Fibroblast of skin of scalp (primary cell): Measurements from ENCODE around the gene ZBED5.
A peak's percentile ranks its signal among the peaks of the same experiment; 100 is the strongest.
"Not testable (repeated sequence)": the region's sequence is repeated elsewhere in the genome, so short reads cannot be mapped to it uniquely, and the experiment has no call there.

Source experiments
- DNase-seq: peaks from one replicate; pipeline ENCODE4 v3.0.0-alpha.2; 2013

Gene ZBED5

GRCh38 chr11:10836884-10837283 lies 21.0 kb downstream of the ZBED5 start:
- DNase-seq: not testable (repeated sequence)

DNA sequence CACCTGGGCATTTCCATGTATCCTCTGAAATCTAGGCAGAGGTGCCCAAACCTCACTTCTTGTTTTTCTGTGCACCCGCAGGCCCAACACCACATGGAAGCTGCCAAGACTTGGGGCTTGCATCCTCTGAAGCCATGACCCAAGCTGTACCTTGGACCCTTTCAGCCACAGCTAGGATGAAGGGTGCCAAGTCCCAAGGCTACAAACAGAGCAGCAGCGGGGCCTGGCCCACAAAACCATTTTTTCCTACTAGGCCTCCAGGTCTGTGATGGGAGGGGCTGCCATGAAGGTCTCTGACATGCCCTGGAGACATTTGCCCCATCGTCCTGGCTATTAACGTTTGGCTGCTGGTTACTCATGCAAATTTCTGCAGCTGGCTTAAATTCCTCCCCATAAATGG lies 28.7 kb downstream of the ZBED5 start:
- no peak for DNase-seq

- DNase-seq: no peak
Observed at GRCh38 chr11:10828402-10828801, 29.5 kb downstream of the ZBED5 start.

DNA sequence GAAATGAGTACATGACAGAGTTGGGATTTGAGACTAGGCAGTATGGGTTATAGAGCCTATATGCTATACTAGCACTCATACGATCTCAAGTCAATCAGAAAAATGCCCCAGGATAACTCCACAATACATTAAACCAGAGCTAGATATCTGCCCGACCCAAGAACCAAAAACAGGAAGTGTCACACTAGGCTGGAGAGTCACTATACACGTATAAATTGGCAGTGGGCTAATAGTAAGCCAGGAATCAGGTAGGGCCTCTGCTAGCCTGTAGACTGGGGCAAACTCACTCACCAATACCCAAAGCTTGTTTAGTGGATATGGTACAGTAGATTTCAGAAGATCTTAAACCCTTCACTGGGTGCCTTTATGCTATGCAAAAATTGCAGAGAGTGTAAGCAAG lies 33.0 kb downstream of the ZBED5 start:
- no peak for DNase-seq

DNA sequence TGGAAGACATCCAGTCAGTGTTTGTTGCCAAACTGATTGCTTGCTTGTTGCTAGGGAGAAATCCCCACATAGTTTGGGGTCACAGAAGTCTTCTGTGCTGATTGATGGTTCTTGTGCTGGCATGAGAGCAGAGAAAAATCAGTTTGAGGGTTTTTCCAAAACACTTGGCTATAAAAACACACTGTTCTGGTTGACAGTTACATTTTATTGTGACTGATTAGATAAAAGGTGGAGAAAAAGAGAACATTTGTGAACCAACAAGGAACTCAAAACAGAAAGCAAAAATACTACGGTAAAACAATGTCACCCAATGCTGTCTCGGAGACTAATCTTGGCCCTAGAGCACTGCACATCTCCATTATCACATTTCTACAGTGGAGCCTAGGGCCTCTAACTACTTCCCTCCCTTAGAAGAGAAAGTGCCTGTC lies 34.7 kb downstream of the ZBED5 start:
- no peak for DNase-seq

DNA sequence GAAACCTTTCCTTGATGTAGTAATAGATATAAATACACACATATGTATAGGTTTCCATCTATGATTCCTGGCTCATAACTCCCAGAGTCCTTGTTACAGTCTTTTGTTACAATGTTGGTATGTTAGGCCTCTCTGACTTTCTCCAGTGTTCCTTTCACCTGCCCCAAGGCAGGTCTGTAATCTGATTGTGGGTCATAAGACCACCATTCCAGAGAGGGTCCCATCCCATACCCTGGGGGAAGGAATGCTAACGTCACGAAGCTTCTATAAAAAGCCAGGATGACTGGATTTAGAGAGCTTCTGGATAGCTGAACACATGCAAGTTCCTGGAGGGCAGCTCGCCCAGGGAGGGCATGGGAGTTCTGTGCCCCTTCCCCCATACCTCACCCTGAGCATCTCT lies 35.4 kb downstream of the ZBED5 start:
- not testable (repeated sequence) for DNase-seq

DNA sequence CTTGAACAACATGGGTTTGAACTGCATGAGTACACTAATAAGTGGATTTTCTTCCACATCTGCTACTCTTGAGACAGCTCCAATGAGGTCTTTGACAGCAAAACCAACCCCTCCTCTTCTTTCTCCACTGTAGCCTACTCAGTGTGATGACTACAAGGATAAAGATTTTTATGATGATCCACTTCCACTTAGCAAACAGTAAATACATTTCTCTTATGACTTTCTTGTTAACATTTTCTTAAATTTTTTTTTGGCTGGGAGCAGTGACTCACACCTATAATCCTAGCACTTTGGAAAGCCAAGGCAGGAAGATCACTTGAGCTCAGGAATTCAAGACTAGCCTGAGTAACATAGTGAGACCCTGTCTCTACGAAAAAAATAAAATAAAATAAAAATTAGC lies 39.3 kb downstream of the ZBED5 start:
- peak; percentile 87 for DNase-seq

DNA sequence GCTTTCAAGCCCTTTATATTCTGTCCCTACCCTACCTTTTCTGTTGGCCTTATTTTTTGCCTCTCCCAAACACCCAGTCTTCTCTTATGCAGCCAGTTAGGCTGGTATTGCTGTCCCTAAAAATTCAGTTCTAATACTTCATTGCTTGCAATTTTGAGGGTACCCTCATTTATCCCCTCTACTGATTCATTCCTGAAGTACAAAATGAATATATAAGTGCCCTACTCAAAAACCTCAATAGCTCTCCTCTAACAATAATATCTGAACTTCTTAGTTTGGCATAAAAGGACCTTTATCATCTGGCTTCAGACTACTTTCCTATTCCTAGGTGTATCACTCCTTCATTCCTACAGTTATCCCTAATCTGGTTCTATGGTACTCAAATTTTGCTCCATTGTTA lies 43.9 kb downstream of the ZBED5 start:
- DNase-seq: no peak

GRCh38 chr11:10809373-10810160 lies 48.3 kb downstream of the ZBED5 start:
- DNase-seq: peak; percentile 91

GRCh38 chr11:10808553-10809372 lies 49.1 kb downstream of the ZBED5 start, which contains the start of gene EIF4G2:
Gene EIF4G2, minus strand, starts transcription at chr11:10808926.
- peak; percentile 99 for DNase-seq

- no peak for DNase-seq
Observed at GRCh38 chr11:10808235-10808552, 49.7 kb downstream of the ZBED5 start.

DNA sequence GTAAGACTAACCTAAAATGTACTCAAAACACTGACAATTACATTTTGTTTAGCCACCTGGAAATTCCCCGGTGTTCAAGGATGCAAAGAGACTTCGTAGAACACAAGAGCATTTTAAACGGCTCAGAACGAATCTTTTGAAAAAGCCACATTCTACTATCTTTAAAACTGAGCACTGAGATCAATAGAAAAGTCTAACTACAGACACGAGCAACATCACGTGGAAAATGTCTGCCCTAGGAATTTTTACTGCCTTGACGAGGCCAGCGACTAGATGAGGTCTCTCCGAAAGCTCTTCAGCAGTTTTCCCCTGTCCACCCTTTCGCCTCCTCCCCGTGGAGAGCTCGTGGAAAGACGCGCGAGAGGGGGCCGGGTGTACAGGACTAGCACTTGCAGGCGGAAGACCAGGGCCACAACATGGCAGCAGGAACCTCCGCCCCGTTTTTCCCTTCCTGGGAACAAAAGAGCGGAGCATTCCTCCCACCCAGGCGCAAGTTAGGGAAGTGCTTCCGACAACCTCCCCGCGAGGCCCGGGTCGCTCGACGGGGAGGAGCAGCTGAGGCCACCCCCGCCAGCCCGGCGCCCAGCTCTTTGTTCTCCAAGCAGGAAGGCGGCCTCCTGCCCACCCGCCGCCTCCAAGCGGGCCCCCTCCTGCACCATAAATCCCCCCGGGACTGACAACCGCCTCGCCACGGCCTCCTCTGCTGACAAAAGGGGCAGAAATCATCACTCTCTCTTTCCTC lies 50.2 kb downstream of the ZBED5 start:
- DNase-seq: peak; percentile 49

GRCh38 chr11:10806206-10806605 lies 51.6 kb downstream of the ZBED5 start:
- DNase-seq: no peak

DNA sequence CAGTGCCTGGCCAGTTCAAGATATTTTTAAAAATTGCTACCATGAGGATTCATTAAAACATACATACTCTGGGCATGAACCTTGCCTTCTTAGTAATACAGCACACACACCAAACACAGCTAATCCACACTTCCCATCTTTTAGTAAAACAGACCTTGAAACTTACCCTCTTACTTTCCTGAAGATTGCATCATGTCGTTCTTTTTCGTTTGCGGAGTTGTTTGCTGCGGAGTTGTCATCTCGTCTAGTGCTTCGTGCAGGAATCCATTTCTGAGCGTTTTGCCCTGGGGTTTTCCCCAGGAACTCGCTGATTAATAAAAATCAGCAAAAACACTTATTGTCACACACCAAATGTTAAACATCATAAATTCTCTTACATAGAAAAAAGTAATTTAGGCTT lies 52.1 kb downstream of the ZBED5 start:
- no peak for DNase-seq

GRCh38 chr11:10803676-10804075 lies 54.2 kb downstream of the ZBED5 start:
- no peak for DNase-seq
